ENCODE data around the gene UPF1. TPM values are rescaled to one million over a fixed set of nuclear protein-coding genes. Genes with fewer than 3 reads are reported as not detected.

Gene UPF1
- total RNA-seq, 1 experiment from 2014 or later: 56.5 TPM

Other genes with a start within 250 kb of the UPF1 start
- gene REX1BD, start 243.2 kb upstream of the UPF1 start, total RNA-seq (2014; rRNA removed): 90.9 and 100 TPM in 2 replicates
- gene CRLF1, start 225.2 kb upstream of the UPF1 start, total RNA-seq (2014; rRNA removed): 0.86 and 5.8 TPM in 2 replicates
- 0.11 and 0.26 TPM in 2 replicates for gene TMEM59L, start 219.1 kb upstream of the UPF1 start, total RNA-seq (2014; rRNA removed)
- gene KLHL26, start 194.9 kb upstream of the UPF1 start, total RNA-seq (2014; rRNA removed): 3.3 and 5.3 TPM in 2 replicates
- 1.7 and 2.0 TPM in 2 replicates for gene CRTC1, start 148.3 kb upstream of the UPF1 start, total RNA-seq (2014; rRNA removed)
- 0.13 TPM in 1 of 2 replicates, not detected in the other for gene COMP, start 40.7 kb upstream of the UPF1 start, total RNA-seq (2014; rRNA removed)
- 0.96 and 2.5 TPM in 2 replicates for gene CERS1, start 64.2 kb downstream of the UPF1 start, total RNA-seq (2014; rRNA removed)
- gene COPE, start 87.4 kb downstream of the UPF1 start, total RNA-seq (2014; rRNA removed): 375 and 380 TPM in 2 replicates
- 49.8 and 57.6 TPM in 2 replicates for gene DDX49, start 87.8 kb downstream of the UPF1 start, total RNA-seq (2014; rRNA removed)
- gene HOMER3, start 109.3 kb downstream of the UPF1 start, total RNA-seq (2014; rRNA removed): 154 and 188 TPM in 2 replicates
- gene SUGP2, start 201.6 kb downstream of the UPF1 start, total RNA-seq (2014; rRNA removed): 54.2 and 63.9 TPM in 2 replicates
- gene ARMC6, start 201.6 kb downstream of the UPF1 start, total RNA-seq (2014; rRNA removed): 61.1 and 68.3 TPM in 2 replicates
- gene SLC25A42, start 232.0 kb downstream of the UPF1 start, total RNA-seq (2014; rRNA removed): 2.8 and 4.4 TPM in 2 replicates